ENCODE results near the gene LCOR.

LCOR gene

DNA sequence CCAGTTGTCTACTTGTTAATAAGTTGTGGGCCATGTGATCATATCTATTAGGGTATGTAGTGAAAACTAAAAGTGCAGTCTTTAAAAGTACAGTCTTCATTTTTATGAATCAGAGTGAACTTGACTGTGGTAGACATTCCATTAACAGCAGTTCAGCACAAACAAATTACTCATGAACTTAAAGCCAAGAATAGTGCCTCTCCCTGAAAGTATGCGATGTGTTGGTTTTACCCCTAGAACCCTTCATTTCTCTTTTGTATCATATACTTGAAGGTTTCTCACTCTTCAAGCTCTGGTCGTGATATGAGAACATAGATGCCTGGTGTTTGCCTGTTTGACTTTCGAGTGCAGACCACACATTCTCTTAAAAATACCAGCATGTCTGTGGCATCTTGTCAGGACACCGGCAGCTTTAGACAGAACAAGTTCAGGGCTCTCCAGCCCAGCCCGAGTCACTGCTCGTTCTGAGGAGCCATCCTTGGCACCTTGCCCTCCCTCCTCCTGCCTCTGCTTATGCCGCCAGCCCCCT lies 159.3 kb downstream of the LCOR start:
- no peak for DNase-seq

DNA sequence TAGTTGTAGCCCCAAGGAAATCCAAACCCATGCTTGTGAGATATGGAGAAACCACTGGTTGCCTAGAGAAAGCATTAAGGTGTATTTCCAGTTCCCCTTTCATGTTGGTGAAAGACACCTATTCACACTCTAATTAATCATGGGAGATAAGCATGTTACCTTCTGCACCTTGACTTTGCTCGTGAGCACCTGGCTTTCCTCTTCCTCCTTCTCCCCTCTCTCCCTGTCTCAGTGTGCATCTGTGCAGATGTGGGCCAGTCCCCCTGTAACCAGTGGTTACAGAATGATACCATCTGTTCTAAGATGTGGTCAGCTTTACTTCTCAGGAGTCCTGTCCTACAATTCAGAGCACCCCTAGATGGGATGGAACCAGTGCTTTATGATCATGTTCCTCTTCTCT lies 160.6 kb downstream of the LCOR start:
- no peak for DNase-seq

DNA sequence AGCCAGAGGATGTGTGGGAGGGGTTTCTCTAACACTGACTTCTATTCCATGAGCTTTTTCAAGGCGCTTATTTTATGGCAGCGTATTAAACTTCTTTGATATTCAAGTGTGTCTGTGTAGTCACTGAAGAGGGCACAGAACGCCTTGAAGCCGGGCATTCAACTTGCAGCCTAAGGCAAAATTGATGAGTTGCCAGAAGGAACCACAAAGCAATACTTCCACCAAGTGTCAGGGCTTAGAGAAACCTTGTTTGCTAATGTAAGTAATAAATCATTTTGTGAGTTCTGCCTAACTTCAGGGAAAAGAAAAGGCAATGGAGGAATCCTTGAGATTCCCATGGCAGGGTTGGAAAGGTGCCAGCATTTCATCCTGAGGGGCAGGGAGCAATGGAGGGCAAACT lies 163.8 kb downstream of the LCOR start:
- DNase-seq, result no peak

DNA sequence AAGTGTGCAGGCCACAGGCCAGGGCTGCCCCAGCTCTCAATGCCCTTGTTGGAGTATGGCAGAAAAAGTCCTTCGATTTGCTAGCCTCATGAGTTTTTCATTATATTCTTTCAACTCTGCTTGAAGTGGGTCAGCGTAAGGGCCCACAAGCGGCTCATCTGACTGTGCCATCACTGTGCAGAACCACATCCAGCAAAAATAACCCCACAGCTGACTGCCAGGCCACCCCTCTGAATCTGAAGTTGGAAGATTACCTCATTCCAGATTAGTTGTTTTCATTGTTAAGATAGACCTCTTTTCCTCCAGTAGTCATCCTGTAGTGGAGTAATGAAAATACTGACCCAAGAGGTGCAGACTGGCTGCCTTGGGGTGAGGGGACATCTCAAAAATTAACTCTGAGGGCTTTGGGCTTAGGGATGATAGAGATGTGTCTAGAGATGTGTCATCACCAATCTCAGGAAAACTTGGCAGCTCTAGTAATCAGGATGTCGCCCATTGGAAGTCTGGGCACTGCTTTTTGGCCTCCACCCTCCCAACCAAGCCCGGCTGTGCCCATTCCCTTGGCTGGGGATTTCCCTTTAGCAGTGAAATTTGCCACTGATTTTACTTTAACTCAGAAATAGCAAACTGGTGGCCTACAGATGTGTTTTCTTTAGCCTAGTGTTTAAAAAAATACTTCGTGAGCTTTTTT lies 164.3 kb downstream of the LCOR start:
- no peak for DNase-seq

DNA sequence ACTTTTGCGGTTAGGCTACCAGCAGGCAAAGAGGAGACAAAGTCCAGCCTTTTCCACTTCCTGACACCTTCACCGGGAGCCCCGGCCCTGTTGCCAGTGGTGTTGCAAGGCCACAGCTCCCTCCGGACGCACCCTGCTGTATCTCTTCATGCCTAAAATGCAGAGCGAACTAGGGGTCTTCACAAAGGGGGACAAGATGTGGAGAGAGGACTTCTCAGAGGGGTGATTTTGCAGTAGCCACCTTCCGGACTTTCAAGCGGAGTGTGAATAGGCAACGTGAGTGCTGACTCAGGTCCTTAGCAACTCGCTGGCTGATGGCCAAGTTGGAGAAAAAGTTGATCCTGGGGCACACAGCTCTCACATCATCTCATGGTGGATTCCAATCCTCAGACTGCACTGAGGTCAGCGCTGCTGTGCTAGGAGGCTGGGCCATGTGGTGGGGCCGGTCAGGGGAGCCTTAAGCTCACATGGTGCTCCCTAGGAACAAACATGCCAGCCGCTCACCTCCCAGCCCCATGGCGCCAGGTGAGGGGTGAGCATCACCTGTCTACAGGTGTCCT lies 166.3 kb downstream of the LCOR start:
- no peak for DNase-seq

DNA sequence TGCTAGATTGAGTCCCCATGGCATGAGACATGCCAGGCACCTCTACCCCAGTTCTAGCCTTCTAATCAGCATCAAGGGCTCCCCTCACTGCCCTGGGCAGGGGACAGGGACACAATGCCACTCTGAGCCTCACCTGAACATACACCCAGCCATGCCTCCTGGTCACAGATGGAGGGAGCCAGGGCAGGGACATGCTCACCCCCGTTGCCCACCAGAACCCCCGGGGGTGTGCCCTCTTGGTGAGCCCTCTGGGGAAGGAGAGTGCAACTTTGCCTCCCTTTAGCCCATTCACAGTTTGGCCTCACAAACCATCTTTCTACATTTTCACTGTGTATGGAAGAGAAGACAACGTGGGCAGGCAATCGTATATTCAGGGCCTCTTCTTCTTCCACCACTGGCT lies 167.2 kb downstream of the LCOR start:
- no peak for DNase-seq

DNA sequence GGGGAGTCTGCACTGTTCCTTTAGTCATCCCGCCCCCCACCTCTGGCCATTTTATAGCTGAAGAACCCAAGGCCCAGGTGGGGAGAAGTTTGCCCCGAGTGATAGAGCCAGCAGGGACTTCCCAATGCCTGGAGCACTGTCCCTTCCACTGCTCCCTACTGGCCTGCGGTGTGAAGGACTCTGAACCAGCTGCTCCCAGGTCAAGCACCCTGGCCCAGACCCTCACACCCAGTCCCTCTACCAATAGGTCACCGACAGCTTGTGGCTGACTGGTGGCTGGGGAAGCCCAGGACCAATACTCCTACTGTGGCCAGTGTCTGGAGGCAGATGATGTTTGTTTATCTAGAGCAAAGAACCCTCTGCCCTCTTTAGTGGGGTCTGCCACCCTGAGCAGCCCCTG lies 167.9 kb downstream of the LCOR start:
- DNase-seq, result no peak

DNA sequence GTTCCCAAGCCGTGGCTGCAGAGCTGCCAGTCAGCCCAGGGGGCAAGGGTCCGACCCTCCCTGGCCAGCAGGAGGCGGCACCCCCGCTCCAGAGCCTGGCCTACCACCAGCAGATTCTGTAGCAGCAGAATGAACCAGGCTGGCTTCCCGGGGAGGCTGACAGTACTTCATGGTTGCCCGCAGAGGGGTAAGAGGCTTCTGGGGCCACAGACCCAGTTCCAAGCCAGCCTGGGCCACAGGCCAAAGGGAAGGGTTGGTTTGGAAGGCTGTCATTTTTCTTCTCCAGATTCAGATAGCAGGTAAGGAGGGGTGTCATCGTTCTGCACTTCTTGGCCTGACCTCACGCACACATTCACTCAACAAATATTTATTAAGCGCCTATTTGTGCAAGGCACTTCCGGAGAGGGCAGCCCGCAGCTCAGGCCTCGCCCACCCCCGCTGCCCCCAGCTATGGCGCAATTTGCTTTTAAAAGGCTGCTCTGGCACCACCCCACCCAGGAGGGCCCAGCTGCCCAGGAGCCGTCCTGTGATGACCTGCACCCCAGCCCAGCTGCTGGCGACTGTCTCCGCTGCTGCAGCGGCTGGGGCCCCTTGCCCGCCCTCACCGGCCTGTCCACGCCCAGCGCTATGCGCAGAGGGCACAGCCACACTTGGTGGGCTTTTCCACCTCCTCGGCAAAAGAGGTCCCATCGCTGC lies 168.5 kb downstream of the LCOR start:
- DNase-seq, result no peak

DNA sequence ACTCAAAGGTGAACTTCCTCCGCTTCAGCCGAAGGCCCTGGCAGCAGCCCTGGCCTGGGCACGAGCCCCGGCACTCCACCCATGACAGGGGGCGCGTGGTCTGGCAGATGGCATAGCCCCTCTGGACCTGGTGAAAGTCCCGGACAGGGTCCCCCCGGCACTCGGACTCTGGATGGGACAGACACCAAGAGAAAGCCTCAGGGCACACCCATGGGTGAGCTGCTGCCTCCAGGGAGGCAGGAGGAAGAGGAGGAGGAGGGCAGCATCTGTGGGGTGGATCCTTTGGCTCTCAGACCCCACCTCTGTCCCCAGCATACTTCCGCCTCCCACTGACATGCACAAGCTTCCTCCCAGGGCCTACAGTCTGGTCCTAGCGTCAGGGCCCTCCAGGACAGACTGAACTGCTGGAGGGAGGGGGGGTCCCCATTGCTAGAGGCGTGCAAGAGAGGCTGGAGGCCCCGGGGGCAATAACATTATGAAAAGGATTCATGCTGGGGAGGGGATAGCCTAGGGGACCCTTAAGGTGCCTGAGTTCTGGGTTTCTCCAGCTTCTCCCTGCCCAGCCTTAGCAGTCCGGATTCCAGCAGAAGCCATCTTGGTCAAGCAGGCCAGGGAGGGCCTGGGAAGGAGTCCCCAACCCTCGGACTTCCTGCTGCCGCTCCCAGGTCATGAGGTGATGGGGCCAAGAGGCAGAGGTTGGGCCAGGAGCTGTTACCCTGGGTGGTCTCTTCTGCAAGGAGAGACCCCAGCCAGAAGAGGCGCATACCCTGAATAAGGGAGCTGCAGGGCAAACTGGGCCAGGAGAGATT lies 169.3 kb downstream of the LCOR start:
- no peak for DNase-seq

DNA sequence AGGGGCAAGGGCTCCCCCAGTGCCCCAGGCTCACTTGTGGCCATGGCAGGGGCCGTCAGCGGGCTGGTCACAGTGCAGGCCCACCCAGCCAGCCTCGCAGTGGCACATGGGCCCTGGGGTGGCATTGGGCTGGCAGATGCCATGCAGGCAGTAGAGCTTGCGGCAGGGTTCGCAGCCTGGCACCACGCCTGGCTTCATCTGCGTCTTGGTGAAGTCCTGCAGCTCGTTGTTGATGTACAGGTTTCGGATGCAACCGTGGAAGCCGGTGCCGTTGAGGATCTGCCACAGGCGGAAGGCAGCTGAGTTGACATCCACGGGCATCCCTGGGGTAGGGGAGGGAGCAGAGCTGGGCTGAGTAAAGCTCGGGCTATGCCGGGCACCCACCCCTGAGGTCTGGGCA lies 170.6 kb downstream of the LCOR start:
- DNase-seq, result no peak

DNA sequence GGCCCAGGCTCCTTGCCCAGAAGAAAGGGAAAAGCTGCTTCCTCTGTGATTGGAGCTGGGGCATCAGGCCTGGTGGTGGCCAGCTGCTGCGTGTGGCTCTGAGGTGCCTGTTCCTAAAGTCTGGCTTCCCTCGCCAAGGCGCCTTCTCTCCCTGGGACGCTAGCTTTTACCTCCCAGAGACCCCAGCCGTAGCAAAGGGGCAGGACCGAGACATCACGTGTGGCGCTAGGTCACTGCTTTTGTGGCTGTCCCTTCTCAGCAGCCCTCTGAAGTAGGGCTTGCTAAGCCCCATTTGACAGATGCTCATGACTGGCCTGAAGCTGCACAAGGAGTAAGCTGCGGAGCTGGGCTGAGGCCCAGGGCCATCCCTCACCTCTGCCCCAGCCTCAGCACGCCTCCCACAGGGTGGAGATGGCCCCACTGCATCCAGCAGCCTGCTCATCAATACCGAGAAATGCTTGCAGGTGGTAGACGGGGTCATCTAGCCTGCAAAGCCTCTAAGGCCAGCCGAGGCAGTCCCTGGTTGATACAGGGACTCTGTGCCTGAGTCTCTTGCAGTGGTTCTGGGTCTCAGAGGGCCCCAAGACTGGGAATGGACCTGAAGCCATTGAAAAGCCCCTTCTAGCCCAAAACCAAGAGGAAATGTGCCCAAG lies 171.2 kb downstream of the LCOR start:
- DNase-seq, result no peak

DNA sequence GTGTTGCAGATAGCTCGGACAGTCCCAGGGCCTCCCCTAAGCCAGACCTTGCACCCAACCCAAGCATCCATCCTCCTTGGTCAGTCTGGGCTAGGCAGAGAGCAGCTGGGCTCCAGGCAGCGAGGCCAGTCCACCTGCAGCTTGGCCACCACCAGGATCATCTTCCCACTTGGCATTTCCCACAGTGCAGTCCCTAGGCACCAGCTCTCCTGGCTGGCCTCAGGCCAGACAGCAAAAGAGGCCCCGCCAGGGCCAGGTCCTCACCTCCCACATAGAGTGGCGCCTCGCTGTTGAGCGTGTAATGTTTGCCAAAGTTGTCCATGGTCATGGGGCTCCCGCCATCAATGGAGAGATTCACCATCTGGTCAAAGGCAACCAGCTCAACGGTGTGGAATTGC lies 171.7 kb downstream of the LCOR start:
- no peak for DNase-seq

DNA sequence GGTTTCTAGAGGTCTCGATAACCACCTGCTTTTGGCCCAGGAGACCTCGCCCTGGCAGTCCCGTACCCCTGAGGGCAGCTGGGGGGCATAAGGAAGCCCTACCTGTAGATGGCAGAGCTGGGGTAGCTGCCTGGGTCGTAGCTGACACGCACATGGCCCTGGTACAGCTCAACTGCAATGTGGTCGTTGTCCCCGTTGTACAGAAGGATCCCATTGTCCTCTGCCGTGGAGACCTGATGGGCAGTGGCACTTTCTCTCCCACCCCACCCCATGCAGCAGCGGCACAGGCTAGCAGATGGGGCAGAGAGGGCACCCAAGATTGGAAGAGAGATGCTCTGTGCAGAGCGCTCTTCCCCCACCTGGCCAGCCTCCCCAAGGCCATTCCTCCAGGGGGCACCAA lies 172.5 kb downstream of the LCOR start:
- no peak for DNase-seq

DNA sequence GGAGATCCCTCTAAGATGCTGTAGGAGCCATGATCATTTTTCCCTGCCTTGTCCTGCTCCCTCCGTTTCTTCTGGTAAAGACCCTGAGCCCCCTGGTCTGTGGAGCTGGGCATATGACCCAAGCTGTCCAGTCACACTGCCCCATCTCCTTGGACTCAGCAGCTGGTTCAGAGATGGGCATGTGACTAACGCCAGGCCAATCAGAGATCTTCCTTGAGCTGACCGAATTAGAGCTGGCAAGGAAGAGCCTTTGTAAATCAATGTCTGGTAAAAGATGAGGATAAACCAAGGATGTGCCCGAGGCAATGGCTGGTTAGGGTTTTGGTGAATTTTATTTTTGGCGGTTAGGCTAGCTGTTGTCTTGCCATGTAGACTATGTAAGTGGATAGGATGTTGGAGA lies 173.3 kb downstream of the LCOR start:
- no peak for DNase-seq

DNA sequence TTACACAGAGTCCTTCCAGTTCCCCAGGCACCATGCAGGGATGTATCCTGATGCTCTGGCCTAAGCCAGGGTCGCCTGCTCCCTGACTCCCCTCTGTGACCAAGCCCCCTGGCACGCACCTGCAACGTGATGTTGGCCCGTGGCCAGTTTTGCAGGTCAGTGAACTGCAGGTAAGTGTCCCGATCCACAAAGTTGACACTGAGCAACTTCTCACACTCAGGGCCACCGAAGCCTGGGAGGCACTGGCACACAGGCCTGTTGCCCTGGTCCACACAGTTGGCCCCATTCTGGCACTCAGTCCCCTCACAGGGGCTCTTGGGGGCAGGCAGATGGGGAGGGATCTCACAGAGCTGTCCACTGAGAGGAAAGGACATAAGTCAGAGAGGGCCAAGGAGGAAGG lies 174.3 kb downstream of the LCOR start:
- no peak for DNase-seq

DNA sequence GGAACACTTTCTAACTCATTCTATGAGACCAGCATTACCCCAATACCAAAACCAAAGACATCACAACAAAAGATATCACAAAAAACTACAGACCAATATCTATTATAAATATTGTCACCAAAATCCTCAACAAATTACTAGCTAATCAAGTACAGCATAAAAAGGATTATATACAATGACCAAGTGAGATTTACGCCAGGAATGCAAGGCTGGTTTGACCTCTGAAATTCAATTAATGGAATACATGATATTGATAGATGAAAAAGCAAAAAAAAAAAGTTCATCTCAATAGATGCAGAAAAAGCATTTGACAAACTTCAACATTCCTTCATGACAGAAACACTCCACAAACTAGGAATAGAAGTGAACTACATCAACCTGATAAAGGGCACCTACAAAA lies 175.3 kb downstream of the LCOR start:
- no peak for DNase-seq

DNA sequence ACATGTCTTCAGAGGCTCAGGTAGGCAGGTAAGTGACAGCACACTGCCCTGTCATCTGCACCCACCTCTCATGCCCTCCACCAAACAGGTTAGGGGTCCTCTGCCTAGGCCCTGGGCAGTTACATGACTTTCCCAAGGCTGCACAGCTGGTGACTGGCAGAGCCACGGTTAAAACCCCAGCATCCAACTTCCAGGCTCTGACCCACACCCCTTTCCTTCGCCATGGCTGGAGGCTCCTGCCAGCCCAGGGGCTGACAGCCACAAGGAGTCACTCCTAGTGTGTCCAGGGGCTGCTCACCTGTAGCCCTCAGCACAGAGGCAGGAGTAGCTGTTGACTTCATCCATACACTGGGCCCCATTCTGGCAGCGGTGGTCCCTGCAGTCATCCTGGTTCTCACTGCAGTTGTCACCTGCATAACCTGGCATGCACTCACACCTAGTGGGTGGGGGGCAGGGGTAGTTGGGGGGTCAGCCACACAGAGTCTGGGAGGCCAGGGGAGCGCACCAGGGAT lies 178.7 kb downstream of the LCOR start:
- no peak for DNase-seq

DNA sequence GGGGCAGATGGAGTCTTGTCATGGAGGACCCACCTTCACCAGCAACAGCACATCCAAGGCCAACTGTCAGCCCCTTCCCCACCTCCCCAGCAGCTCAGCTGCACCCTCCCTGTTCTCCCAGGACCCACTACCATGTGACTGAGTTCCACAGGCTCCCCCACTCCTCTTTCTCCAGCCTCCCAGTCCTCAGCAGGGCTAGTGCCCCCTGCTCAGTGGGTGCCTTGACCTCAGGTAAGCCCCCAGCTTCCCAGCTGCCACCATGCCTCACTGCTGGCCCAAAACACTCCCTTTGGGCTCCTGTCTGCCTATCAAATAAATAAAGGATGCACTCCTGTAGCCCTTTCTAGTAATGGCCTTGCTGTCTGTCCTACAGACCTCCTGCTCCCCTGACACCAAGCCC lies 179.3 kb downstream of the LCOR start:
- no peak for DNase-seq

DNA sequence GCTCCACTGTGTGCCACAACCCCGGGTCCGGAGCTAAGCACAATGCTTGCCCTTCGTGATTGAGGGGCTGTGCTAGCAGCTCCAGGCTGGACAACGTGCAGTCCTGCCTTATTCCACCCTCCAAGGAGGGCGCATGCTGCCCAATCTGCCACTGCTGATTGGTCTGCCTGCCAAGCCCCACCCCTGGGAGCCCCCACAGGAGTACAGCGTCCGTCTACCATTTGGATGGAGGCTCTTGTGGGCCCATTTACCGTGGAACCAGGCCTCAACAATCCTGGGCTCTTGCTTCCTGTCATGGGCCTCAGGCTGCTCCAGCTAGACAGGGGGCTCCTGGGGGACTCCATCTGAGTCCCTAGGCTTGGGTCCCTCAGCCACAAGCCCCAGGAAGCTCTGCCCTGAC lies 180.4 kb downstream of the LCOR start:
- no peak for DNase-seq

DNA sequence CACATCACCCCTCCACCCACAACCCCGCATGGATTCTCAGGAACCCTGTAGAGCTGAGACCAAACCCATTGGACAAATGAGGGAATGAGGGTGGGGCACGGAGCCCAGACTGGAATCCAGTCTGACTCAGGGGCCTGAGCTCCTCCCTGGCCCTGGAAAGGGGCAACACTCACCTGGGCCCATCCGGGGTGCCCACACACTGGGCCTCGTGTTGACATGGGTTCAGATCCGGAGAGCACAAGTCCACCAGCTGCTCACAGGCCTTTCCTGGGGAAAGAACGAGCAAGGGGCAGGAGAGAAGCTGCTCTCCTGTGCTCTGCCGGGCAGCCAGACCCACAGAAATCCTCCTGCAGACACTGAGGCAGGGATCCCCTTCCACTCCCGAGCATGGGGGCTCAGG lies 181.5 kb downstream of the LCOR start:
- no peak for DNase-seq

DNA sequence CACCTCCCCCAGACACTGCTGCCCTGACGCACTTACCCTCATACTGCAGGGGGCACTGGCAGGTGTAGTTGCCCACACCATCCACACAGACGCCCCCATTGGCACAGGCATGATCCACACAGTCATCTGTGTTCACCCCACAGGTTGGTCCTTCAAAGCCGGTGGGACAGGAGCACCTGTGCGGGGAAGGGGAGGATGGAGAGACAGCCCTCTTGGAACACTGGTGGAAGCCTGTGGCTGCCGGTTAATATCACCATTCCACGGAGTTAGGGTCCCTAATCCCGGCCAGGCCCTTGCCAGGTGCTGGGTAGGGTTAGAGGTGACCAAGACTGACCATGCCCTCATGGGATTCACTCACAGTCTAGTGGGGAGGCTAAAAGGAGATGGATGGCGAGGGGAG lies 181.9 kb downstream of the LCOR start:
- no peak for DNase-seq

DNA sequence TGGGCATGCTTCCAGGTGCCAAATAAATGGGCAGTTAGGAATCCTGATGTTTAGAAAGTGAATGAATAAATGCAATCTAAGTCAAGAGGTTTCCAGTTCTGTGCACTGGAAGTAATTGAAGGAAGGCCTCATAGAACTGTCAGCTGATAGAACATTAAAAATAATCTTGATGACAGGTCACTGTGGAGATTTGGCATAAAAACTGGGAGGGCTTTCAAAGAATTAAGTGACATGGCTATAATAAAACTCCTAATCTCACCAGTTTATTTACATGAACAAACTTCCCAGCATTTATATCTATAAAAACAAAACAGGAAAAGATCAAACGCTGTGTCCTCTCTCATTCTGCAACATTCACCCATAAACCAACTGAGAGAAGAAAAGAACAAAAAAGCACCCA lies 183.1 kb downstream of the LCOR start:
- no peak for DNase-seq

All from effector CD4-positive, alpha-beta T cell (primary cell).